ENCODE results near the gene COX7A2L.
"Not testable (repeated sequence)": the region's sequence is repeated elsewhere in the genome, so short reads cannot be mapped to it uniquely, and the experiment has no call there.

Gene COX7A2L, protein sequence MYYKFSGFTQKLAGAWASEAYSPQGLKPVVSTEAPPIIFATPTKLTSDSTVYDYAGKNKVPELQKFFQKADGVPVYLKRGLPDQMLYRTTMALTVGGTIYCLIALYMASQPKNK

DNA sequence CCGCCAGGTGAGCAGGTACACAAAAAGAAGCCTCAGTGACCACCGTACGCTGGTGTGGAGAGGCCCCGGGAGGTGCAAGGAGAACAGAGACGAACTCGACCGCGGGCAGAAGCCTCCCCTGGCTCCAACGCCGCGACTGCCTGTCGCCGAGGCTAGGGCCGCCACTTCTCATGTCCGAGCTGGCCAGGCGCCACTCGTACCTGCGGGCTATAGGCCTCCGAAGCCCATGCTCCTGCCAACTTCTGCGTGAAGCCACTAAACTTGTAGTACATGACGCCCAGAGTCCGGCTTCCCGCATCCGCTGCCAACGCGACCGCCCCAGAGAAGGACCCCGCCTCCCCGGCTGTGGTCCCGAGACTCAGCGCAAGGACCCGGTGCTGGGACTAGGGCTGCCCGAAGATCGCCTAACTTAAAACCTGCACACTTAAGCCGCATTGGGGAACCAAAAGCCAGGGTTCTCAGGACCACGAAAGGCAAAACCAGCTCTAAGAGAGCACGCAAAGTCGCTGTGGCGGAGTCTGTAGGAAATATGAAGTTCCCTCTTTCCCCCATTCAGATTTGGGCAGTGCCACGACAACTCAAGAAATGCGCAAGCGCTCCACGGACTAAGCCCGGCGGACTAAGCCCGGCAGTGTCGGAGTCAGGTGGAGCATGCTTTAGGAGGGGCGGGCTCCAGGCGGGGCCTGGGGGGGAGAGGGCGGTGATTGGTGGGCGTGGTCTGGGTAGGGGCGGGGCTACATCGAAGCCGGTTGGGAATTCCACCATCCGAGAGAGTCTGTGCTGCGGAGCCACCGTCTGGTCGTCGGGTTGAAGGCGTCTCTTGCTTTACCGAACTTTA, at the start of gene COX7A2L:
COX7A2L (minus strand) TSS at position 328 of the 838 bp plus-strand sequence; CDS start at position 272, 56 bp downstream.
- DNase-seq, result peak; percentile 98

DNA sequence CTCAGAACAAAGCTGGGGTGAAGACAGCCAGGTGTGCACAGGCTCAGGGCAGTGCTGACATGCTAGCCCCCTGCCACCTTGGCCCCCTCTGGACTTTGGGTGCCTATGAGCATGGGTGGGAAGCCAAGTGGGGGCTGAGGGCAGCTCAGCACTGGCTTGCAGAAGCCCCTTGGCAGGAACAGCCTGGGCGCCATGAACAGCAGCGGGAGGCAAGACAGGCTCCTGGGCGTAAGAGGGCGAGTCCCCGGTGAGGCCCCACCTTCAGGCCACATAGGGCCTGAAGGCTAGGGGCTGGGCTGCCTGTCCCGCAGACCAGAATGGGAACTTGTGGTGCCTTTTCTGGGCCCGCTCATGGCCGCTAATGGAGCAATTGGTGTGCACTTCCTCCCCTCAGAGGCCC, 47.0 kb upstream of the COX7A2L start:
- no peak for DNase-seq

DNA sequence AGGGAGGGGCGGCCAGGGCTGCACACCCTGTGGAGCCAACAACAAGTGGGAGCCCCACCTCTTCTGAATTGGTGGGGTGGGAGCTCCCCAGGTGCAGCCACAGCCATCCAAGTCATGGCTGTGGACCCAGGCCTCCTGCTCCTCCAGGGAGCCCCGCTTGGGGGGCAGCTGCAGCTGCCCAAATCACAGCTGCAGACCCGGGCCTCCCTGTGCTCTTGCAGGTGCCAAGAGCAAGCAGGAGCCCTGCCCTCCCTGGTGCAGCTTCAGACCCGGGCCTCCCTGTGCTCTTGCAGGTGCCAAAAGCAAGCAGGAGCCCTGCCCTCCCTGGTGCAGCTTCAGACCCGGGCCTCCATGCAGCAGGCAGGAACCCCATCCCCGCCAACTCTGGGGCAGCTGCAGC, 46.5 kb upstream of the COX7A2L start:
- DNase-seq, result no peak

DNA sequence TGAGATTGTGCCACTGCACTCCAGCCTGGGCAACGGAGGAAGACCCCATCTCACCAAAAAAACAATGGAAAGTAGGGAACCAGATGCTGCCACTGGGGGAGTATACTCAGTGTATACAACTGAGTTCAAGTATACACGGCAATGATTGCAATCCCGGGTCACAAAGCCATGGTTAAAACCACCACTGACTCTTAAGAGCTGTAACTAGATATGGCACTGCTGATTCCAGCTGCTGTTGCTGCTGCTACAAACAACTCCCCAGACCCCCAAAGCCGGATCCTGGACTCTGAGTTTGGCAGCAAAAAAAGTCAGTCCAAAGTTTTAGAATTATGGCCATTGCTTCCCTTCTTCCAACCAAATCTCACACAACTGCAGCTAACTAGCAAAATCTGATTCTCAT, 43.7 kb upstream of the COX7A2L start:
- DNase-seq, result no peak

DNA sequence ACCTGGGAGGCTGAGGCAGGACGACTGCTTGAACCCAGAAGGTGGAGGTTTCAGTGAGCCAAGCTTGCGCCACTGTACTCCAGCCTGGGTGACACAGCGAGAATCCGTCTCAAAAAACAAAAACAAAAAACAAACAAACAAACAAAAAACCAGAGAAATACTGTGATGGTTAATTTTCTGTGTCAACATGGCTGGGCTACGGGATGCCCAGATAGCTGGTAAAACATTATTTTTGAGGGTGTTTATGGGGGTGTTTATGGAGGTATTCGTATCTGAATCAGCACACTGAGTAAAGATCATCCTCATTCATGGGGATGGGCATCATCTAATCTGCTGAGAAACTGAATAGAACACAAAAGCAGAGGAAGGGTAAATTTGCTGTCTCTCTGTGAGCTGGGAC, 40.8 kb upstream of the COX7A2L start:
- no peak for DNase-seq

DNA sequence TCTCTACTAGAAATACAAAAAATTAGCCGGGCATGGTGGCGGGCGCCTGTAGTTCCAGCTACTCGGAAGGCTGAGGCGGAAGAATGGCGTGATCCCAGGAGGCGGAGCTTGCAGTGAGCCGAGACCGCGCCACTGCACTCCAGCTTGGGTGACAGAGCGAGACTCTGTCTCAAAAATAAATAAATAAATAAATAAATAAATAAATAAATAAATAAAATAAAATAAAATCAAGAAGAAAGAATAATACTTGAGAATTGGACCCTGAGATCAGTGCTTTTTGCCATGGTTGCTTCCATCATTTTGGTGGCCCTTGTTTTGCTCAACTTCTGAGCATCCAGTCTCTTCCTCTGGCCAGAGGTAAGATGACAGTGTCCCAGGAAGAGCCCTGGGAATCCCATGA, 37.0 kb upstream of the COX7A2L start:
- DNase-seq, result not testable (repeated sequence)

DNA sequence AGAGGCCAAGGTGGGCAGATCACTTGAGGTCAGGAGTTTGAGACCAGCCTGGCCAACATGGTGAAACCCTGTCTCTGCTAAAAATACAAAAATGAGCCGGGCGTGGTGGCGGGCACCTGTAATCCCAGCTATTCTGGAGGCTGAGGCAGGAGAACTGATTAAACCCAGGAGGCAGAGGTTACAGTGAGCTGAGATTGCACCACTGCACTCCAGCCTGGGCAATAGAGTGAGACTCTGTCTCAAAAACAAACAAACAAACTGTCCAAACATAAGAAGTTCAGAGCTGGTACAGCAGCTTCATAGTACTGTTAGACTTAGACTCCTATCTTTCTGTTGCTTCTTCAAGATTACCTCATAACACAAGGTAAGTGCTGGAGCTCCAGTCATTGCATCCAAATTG, 32.3 kb upstream of the COX7A2L start:
- not testable (repeated sequence) for DNase-seq

DNA sequence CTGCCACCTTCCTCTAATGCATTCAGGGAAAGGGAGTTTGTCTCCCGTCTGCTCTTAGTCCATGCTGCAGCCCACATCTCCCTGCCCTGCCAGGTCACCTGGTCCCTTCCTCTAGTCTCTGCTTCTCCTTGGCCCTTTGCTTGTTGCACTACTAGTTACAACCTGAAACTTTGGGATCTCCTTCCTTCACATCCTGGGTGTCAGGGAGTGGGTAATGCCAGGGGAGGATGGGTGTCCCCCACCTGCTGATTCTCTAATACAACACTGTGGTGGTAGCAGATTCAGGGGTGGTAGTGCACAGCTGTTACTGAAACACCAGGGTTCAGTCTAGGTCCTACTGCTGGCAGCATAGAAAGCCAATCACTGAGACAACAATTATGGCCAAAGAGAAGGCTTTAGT, 31.2 kb upstream of the COX7A2L start:
- DNase-seq, result no peak

DNA sequence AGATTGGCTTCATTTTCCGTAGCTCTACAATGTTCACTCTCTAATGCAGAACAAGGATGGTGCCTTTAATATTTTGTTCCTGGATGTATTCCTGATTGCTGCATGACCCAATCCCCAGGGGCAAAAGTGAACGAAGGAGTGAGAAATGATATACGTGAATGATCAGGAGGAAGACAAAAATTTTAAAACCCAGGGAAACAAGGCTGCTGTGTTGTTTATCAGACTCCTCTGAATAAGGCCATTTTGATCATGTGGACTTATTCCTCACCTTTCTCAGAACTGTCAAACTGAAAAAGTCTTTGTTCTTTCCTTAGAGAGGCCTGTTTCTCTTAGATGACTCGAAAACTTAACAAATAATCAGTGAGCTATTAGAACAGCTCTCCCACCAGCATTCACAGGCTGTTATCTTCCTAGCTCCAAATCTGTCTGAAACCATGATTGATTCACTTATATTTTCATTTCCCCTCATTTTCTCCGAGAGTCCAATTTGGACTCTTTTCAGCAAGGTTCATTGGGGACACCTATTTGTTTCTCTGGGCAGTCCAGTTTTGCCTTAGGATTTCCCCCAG, 29.5 kb upstream of the COX7A2L start:
- no peak for DNase-seq

DNA sequence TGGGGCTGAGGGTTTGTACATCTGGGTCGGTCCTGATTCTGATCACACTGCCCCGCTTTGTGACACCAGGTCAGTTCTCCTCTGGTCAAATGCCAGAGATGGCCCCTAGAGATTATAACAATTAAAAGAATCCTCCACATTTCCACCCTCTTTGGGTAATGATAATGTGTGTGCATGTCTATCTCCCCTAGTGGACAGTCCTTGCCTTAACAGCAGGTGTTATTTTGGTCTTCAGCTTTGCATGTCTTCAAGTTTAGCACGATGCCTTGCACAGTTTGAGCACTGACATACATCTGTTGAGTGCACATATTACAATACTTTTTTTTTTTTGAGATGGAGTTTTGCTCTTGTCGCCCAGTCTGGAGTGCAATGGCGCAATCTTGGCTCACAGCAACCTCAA, 25.7 kb upstream of the COX7A2L start:
- no peak for DNase-seq

DNA sequence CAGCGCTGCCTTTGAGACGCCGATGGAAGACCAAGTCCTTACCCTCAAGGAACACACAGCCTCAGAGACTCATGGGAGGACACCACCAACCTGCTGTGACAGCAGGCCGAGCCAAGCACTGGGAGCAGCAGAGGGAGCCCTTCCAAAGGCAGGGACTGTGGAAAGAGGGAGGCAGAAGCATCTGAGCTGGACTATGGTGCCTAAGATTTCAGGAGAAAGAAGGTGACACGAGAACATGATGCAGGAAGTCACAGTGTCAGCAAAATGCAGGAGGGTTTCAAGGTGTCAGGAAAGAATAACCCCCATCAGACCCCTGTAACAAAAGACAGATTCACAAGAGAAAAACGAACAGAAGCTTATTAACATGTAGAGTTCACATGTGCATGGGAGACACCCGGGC, 24.2 kb upstream of the COX7A2L start:
- DNase-seq, result no peak

DNA sequence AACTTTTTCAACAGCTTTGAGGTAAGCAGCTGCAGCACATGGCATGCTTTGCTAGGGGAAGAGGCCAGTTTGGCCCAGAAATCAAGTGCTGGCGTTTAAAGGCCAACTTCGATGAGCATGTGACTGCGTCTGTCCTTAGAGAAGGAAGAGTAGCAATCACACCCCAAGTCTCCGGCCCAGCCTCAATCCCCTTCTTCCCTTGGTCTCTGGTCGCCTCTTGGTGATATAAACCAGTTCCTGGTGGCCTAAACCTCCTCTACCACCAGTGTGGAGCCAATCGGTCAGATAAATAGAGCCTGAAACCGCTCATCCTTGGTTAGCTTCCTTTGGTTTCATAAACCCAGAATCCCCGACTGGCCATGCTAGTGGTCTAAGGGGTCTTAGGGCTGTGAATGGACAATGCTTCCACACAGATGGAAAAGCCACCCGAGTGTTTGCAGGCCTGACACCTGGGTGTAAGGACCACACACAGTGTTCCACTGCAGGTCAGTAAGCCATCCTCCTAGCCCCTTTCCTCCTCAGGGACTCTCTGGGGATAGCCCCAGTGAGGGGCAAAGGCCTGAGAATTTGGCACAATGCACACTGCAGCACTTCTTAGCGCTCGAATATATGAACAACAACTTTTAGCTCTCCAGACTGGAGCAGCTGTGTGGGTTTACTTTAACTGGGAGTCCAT, 23.0 kb upstream of the COX7A2L start:
- no peak for DNase-seq

DNA sequence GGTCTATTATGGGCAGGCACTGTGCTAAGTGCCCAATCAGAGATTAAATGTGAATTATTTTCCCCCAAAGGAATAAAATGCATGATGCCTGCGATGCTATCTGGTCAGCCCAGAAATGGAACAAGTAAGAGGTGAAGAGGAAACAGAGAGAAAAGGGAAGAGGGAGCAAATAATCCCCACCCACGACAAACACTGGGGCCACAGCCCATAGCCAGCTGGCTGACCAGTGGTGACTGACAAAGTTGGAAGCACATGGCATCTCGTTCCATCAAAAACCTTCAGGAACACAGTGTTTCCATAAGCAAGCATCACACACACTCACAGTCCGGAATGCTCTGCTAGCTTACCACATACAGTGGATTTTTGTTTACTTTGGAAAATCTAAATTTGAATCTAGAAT, 21.1 kb upstream of the COX7A2L start:
- DNase-seq, result no peak

DNA sequence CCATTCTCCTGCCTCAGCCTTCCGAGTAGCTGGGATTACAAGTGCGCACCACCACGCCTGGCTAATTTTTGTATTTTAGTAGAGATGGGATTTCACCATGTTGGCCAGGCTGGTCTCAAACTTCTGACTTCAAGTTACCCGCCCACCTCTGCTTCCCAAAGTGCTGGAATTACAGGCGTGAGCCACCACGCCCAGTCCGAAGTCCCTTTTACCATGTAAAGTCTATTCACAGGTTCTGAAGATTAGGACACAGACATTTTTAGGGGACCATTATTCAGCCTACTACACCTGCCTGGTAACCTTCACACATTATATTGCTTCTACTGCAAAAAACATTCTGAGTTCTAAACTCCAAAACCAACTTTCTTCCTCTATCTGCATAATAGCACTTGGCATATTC, 19.0 kb upstream of the COX7A2L start:
- DNase-seq, result not testable (repeated sequence)

DNA sequence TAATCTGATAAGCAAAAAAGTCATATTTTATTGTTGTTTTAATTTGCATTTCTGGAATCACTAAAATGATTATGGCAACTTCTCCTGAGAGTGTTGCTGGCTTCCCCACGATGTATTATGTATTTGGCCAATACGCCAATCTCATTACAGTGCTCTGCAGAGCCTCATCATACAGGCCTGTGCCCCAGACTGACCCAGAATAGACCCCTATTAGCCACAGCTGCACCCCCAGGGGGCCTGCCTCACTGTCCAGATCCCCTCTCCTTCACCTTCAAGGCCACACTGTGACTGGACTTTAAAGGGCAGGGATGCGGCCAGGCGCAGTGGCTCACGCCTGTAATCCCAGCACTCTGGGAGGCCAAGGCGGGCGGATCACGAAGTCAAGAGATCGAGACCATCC, 17.4 kb upstream of the COX7A2L start:
- no peak for DNase-seq

DNA sequence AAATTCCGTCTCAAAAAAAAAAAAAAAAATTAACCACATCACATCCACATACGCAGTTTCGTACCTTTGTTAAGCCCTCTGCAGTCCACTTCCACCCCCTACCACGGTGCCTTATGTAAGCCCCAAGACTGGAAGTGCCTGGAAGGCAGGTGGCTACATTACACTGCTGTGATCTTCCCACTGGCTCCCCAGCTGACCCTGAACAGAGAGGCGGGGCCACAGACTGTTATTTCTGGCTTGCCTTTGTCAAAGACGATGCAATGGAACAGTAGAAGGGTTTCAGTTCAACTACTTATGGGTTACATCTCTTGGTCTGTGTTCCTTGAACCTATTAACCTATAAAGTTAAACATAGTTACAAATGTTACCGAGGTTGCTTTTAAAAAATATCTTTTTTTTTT, 15.7 kb upstream of the COX7A2L start:
- no peak for DNase-seq

DNA sequence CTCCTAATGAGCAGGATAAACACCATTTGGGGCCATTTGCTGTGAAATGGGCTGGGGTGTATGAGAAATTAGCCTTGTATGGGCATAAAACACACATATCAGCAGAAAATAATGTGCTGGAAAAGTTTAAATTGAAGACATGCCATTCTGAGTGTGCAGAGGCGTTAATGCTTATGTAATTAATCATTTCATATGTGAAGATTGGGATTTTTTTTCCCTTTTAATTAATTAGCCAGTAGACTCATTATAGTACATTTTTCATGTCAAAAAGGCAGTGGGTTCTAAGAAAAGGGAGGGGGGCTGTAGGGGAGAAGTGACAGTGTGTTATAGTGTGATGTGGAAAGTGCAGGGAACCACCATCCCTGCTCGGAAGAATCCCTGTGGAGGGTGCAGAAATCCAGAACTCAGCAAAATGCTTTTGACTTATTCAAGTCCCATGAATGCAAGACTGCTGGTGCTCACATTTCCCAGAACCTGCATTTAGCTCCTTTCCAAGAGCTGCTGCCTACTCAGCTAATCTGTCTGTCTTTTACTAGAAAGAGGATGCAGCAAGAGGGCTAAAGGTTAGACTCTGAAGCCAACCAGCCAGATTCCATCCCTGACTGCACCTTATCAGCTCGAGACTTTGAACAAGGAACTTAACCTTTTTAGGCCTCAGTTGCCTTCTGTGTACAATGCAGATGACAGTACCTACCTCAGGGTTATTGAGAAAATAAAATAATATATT, 11.6 kb upstream of the COX7A2L start:
- no peak for DNase-seq

DNA sequence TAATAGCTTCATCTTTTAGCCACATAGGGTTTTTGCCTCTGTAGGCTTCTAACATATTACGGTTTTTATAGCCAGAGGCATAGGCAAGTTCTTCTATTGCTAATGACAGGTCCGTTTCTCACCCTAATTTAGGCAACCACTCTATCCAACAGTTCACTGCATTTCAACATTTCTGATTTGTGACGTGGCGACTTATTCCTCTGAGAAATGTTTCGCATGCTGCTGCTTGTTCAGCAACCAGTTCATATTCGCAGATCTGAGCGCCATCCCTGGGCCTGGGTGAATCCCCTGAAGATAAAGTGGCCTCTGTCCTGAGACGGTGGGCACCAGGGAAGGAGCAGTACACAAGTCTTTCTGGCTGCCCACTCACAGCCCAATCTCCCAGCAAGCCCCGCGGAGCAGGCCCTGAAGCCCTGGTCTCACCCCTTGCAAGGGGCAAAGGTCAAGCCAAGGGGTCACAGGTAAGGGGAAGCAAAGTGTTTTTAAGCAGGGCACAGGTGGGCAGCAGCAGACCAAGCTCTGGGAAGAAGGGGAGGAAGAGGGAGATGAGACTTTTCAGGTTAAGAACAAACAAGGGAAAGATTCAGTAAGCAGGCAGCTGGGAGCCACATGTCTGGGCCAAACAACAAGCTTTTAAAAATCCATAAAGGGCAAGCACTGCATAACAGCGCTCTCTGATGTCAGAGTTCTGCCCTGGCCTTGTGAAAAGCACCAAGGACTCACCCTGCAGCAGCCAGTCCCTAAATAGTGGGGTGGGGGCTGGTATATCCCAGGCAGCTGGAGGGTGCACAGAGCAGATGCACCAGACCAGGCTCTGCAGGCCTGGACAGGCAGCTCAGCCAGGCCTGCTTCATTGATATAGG, 10.8 kb upstream of the COX7A2L start:
- no peak for DNase-seq

DNA sequence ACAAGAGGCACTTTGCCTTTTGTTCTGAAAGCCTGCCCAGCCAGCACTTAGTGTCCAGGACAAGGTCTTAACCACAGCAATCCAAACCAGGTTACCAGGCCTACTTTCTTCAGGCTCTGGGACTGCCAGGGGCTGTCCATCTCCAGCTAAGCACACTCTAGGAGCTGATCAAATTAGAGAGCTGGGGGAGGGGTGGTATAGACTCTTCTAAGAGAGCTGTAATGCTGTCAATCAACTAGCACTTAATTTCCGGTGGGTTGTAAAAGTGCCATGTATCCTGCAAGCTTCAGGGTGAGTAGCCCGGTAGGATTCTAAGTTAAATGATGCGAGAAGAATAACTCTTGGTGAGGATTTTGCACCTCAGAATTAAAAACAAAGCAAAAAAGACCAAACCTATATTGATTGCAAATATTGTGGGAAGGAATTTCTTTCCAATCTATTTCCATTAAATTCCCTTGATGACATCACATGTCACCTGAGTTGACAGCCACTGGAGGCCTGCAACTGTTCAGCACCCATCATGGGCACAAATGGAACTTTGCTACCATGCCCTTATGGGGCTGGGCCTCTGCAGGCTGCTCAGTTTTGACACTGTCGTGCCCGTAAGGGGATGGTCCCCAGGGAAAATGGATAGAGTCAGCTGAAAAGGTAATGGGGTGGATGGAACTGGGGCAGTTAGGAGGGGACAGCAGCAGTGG, 8.7 kb upstream of the COX7A2L start:
- DNase-seq, result no peak

DNA sequence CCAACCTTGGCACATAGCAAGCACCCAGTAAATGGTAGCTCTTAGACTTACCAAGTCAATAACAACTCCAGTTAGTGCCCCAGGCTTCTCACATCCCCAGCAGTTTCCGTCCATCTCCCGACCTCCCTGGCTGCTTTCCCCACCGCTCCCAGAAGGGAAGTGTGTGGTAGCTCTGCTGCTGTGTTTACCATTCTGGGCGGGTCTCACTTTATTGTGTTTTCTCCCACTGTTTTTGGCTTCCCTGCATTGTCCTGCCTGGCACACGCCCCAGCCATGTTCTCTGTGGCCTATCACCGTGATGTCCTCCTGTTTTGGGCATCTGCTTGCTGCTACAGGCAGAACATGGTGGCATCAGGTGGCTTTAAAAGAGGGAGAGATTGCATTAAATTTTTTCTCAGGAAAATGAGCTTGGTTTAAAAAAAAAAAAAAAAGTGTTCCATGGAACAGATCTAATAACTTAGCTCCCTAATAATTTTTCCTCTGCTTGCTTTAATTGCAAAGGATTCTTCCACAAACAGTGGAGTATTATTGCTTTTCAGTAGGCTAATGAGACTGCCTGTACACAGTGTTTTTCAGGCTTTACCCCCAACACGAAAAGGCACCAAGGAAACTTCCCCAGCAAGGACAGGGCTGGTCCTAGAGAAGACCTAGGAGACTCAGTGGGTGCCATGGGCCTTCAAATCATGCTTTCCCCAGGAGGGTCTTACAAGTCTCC, 8.0 kb upstream of the COX7A2L start:
- DNase-seq, result no peak

DNA sequence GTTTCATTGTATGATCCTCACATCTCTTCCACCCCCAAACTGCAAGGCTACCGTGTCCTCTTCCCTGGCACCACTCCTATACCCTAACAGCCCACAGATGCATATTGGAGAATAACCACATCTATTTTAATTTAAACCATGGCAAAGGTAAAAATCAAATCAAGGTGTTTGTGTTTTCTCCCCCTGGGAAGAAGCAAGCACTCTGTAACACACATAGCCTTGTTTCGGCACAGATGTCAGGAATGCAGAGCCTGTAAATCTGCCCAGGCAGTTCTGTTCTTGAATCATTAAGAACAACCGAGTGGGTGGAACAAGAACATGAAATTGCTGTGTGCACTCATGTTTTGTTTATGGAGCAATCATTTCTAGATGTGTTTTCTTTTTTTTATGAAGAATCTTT, 6.8 kb upstream of the COX7A2L start:
- no peak for DNase-seq
